Kidney capillary endothelial cell (primary cell): ENCODE measurements around the gene DLK2.
"Not testable (repeated sequence)": the region's sequence is repeated elsewhere in the genome, so short reads cannot be mapped to it uniquely, and the experiment has no call there.

Source experiments
- DNase-seq: peaks from one replicate; pipeline ENCODE4 v3.0.0-alpha.2; 2018; ENCODE audit warnings: low spot score

Gene DLK2

GRCh38 chr6:43481591-43482236, 26.4 kb upstream of the DLK2 start:
- DNase-seq = no peak

GRCh38 chr6:43481075-43481474, 25.7 kb upstream of the DLK2 start:
- no peak for DNase-seq

- no peak for DNase-seq
These were observed 22.6 kb upstream of the DLK2 start for GRCh38 chr6:43478008-43478372.

- DNase-seq = peak; percentile 62
These were observed 22.1 kb upstream of the DLK2 start, which contains the start of gene TJAP1 for GRCh38 chr6:43477235-43478007. Gene TJAP1, plus strand, starts transcription at chr6:43477570. Its CDS starts 21,432 bp downstream, at chr6:43499002.

GRCh38 chr6:43476746-43477145, 21.4 kb upstream of the DLK2 start:
- no peak for DNase-seq

GRCh38 chr6:43475516-43475915, 20.2 kb upstream of the DLK2 start:
- DNase-seq = no peak

- DNase-seq = no peak
These were observed 17.2 kb upstream of the DLK2 start for GRCh38 chr6:43472515-43472914.

- no peak for DNase-seq
These were observed 16.1 kb upstream of the DLK2 start for GRCh38 chr6:43471399-43471798.

GRCh38 chr6:43469947-43470346, 14.6 kb upstream of the DLK2 start:
- no peak for DNase-seq

- DNase-seq = no peak
These were observed 13.7 kb upstream of the DLK2 start for GRCh38 chr6:43468748-43469681.

GRCh38 chr6:43468240-43468639, 12.9 kb upstream of the DLK2 start:
- DNase-seq = no peak

GRCh38 chr6:43467752-43468151, 12.4 kb upstream of the DLK2 start:
- no peak for DNase-seq

GRCh38 chr6:43467265-43467664, 11.9 kb upstream of the DLK2 start:
- not testable (repeated sequence) for DNase-seq

- no peak for DNase-seq
These were observed 10.6 kb upstream of the DLK2 start for GRCh38 chr6:43465948-43466347.

- DNase-seq = no peak
These were observed 9.0 kb upstream of the DLK2 start for GRCh38 chr6:43464337-43464736.

GRCh38 chr6:43461936-43462335, 6.6 kb upstream of the DLK2 start:
- DNase-seq = no peak

GRCh38 chr6:43460032-43460431, 4.7 kb upstream of the DLK2 start:
- no peak for DNase-seq

GRCh38 chr6:43459535-43459934, 4.2 kb upstream of the DLK2 start:
- DNase-seq = no peak

- not testable (repeated sequence) for DNase-seq
These were observed 2.8 kb upstream of the DLK2 start for GRCh38 chr6:43458154-43458553.

GRCh38 chr6:43457643-43458042, 2.3 kb upstream of the DLK2 start:
- DNase-seq = no peak

- DNase-seq = no peak
These were observed 435 bp downstream of the DLK2 start for GRCh38 chr6:43454696-43455530.

- peak; percentile 59 for DNase-seq
These were observed 1.1 kb downstream of the DLK2 start for GRCh38 chr6:43454290-43454695.
